Adipose tissue (tissue), 3 donors: Measurements from ENCODE around the gene TBX10. TPM values are rescaled to one million over a fixed set of nuclear protein-coding genes. Genes with fewer than 3 reads are reported as not detected.
"Not testable (repeated sequence)": the region's sequence is repeated elsewhere in the genome, so short reads cannot be mapped to it uniquely, and the experiment has no call there.

Experiments used
- H3K27ac ChIP-seq: one replicate; pipeline ENCODE4 v1.5.1; 2013; ENCODE audit warnings: low read depth, low read length
- WGBS, 3 donors: extraction: QIAGEN DNeasy Blood & Tissue Kit; methylation state at CpG; one replicate each; pipeline ENCODE4 v1.1.7; 2013; 5-methylcytosine and 5-hydroxymethylcytosine counted together
- polyA plus RNA-seq, 3 donors: library from polyadenylated mRNA; stranded (reverse); fragments of 200-250 nt; gene quantifications; one replicate each; pipeline ENCODE4 v1.2.3, GENCODE V29; 2013
- donor health status: healthy with polysubstance abuse.
- donor health status: Bipolar disorder and iron deficiency.
- donor health status: healthy.

Gene TBX10
- polyA plus RNA-seq, 3 donors, result 0.08 to 0.09 TPM; not detected in 1

DNA sequence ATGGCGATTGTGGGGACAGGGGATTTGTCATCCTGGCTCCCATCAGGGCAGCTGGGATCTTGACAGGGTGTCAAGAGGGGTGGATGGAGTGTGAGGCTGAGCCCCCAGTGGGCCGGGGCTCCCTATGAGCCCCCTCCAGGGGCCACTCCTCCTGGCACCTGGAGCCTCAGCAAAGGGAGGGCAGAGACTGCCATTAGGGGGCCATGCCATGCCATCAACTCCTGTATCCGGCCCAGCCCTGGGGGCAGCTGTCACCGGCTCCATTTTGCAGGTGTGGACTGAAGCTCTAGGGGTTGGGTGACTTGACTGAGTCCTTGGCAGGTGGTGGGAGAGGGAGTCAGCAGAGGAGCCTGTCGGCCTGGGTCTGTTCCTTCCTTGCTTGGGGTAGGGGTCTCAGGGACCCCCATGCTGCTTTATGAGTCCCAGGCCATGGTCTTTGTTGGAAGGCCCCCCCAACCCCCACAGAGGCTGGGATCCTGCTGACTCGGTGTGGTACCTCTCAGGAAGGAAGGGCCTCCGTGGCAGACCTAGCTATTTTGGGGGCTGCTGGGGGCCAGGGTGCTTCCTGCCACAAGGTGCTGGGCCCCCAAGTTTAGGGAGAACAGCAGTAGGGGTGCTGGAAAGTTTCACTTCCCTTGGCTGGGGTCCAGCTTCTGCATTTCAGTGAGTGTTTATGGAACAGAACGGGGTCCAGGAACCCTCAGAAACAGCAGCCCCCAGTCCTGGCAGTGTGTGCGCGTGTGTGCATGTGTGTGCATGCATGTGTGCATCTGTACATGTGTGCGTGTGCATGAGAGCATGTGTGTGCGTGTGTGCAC, 9.4 kb upstream of the TBX10 start:
- H3K27ac ChIP-seq, result no peak overlapping the region
- WGBS, 3 donors, result 30 to 80% (median 49%) methylated on average over 12 of the region's 12 CpGs

DNA sequence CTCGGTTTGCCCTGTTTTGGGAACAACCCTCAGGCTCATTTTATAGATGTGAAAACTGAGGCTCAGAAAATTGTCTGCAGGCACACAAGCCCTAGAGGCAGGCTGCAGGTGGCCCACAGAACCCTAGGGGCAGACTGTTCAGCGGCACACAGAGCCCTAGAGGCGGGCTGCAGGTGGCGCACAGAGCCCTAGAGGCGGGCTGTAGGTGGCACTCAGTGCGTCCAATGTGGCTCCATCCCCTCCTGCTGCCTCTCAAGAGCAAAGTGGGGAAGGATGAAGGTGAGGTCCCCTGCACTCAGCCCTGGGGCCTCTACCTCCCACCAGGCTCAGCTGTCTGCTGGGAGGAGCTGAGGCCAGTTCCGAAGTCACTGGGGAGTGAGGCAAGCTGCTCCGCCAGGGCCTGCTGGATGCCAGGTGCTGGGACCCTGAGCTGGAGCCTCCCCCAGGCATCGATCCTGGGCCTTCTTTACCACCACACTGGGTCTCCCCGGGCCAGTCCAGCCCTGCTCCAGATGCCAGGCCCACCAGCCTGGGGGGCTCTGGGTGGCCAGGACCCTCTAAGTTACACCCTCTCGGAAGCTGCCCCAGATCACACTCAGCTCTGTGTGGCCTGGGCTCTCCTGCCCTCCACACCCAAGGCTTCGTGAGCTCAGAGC, 8.7 kb upstream of the TBX10 start:
- WGBS, 3 donors, result 41 to 60% (median 46%) methylated on average over 12 of the region's 12 CpGs
- no peak overlapping the region for H3K27ac ChIP-seq

DNA sequence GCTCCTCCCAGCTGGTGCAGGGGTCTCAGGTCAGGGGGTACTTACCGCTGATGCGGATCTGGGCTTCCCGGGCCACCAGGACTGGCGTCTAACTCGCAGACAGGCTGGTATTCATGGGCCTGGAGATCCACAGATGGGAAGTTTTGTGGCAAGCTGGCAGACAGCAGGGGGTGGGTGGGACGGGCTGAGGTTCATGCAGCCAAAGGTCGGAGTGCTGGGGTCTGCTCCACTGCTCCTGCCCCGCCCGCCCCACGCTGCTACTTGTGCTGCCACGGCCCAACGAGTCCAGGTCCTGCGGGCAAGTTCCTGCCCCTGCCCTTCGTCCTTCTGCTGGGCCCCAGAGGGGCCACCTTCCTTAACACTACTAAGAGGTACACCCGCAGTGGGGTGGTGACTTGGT, 7.9 kb upstream of the TBX10 start:
- no peak overlapping the region for H3K27ac ChIP-seq
- WGBS, 3 donors, result 47 to 82% (median 49%) methylated on average over 15 of the region's 15 CpGs

DNA sequence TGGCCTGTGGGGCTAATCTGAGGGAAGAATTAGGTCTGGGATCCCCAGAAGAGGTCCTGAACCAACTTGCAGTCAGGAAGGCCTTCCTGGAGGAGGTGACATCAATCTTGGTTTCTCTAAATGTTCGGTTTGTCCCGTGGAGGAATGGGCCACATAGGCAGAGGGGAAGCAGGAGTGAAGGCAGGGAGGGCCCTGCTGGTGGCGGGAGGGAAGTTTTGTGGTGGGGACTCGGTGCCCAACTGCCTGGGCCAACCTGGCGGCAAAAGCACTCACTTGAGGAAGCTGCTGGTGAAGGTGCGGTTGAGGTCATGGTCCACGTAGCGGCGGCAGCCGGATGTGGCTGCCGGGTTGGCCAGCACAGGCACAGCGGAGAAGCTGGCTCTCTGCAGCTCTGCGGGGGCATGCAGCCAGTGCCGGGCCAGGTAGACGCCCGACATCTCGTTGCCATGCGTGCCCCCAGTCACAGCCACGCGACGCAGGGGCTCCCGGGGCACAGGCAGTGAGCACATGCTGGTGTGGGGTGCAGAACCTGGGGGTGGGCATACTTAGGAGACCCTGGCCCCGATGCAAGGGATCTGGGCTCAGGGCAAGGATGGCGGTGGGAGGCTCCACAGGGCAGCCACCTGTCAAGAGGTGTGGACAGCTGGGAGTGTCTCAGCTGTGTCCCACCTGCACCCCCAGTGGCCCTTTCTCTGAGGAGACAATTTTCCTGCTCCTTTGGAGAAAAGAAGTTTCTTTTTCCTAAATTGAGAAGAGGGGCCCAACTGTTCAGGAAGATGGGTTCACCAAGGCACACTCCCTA, 7.2 kb upstream of the TBX10 start:
- no peak overlapping the region for H3K27ac ChIP-seq
- 44 to 74% (median 51%) methylated on average over 18 to 24 of the region's 24 CpGs for WGBS, 3 donors

DNA sequence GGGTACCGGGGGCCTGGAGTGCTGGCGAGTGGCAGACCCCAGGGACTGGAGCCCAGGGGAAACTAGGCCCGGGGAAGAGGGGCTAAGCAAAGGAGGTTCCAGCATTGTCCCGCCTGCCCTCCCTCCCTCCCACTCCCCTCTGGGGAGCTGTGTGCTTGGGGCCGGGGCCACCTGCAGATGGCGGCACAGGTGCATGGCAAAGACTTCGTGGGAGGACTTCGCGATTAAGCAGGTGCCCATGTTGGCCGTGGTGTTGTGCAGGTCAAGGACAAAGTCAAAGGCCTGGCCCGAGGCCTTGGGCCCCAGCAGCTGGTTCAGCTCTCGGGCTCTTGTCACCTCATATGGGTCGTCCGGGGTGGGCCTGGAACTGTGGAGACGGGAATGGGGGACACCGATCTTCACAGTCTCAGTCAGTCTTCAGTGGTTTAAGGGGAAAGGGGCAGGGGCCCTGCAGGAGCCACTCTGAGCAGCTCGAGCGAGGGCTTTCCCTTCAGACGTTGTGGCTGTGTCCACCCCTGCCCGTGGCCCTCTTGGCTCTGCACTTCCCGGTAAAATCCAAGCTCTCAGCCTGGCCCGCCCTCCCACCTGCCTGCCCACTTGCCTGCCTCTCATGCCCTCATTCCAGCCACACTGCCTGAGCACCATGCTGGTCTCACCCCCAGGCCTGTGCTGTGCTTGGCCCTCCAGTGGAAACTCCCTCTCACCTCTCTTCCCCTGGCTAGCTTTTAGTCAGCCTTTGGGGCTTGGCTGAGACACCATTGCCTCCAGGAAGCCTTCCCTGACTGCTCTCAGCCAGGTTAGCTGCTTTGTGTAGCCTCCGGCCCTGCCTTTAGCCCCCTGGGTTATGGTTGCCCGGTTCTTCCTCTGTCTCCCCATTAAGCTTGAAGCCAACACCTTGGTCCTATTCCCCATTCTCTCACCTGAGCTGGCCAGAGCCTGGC, 6.2 kb upstream of the TBX10 start:
- 51 to 81% (median 73%) methylated on average over 21 to 24 of the region's 24 CpGs for WGBS, 3 donors
- no peak overlapping the region for H3K27ac ChIP-seq

DNA sequence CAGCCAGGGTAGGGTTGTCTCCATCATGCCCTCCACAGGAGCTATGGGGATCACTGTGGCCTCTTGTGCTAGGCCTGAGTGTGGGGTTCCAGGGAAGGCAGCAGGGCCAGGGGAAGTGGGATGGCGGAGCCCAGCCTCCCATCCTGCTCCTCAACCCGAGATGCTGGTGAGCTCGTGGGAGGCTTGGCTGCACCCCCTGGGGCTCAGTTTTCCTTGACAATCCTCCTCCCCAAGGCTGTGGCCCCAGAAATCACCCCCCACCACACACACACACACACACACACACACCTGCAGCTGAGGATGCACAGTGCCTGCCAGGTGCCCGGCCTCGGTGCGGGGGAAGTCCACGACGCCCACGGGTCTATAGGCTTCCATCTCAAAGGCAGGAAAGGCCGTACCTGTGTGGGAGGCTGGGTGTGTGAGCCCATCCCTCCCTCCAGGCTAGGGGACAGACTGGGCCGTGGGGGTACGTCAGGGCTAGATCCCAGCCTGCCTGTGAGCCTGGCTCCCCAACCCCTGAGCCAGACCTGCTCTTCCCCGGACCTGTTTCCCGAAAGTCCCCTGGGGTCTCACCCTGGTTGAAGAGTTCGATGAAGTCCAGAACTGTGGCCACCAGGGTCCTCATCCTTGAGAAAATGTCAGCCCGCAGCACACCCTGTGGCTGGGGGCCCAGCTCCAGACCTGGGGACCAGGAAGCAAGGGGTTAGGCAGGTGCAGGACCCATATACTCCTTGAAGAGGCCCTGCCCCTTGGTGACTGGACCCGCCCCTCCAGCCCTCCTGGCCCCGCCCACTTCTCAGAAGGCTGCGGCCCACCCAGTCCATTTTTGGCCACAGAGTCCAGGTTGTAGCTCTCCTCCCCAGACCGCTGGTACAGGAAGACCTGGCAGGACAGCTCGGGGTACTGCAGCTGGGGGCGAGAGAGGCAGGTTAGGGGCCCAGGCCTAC, 5.2 kb upstream of the TBX10 start:
- WGBS, 3 donors, result 82 to 91% (median 88%) methylated on average over 22 of the region's 22 CpGs
- H3K27ac ChIP-seq, result no peak overlapping the region

DNA sequence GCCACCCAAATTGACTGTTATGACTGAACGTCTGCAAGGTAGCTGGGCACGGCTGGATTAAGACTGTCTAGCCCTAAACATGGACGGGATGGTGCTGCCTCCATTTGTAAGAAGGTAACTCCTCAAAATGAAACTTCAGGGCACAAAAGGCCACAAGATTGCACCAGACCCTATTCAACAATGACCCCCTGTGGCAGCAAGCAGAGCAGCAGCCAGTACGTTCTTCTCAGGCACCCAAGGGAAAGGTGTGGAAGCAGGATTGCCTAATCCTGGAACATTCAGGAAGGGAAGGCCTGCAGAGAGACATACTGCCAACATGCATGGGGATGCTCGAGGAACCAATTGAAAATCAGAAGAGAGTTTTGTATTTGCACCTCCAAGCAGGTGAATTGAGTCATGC, 4.5 kb upstream of the TBX10 start:
- no peak overlapping the region for H3K27ac ChIP-seq
- WGBS, 3 donors, result 80 to 91% (median 91%) methylated on average over 5 of the region's 5 CpGs

DNA sequence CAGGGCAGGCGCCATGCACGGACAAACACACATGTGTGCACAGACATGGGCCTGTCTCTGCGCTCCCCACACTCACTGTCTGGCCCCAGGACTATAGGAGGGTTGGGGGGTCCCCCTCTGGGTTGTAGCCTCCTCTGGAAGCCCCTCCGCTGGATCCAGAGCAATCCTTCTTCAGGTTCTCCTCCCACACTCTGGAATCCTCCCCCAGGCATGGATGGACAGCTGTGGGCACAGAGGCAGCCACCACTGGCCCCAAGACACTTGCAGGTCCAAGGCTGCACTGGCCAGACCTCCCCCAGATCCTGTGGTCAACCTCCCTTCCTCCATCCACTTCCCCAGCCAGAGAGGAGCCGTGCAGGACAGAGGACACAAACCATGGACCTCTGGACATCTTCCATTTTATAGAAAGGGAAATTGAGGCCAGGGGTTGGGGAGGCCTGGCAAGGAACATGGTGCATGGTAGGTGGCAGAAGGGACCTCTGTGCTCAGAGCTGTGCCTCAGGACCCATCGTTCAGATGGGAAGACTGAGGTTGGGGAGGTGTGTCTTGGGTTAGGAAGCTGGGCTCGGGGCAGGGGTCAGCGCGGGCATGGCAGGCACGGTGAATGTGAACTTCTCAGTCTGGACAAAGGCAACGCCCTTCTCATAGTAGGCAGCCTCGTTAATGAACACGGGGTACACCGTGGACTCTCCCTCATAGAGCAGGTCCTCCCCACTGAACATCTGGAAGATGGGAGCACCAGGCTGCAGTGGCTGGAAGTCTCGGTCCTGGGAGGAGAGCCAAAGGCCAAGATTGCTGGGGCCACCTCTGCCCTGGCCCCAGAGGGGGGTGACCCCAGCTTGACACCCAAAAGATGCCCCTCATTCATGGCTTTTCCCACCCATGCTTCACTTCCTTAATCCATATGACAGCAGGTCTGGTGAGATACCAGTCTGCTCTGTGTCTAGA, 2.9 kb upstream of the TBX10 start:
- no peak overlapping the region for H3K27ac ChIP-seq
- WGBS, 3 donors, result 86 to 92% (median 89%) methylated on average over 15 of the region's 15 CpGs

DNA sequence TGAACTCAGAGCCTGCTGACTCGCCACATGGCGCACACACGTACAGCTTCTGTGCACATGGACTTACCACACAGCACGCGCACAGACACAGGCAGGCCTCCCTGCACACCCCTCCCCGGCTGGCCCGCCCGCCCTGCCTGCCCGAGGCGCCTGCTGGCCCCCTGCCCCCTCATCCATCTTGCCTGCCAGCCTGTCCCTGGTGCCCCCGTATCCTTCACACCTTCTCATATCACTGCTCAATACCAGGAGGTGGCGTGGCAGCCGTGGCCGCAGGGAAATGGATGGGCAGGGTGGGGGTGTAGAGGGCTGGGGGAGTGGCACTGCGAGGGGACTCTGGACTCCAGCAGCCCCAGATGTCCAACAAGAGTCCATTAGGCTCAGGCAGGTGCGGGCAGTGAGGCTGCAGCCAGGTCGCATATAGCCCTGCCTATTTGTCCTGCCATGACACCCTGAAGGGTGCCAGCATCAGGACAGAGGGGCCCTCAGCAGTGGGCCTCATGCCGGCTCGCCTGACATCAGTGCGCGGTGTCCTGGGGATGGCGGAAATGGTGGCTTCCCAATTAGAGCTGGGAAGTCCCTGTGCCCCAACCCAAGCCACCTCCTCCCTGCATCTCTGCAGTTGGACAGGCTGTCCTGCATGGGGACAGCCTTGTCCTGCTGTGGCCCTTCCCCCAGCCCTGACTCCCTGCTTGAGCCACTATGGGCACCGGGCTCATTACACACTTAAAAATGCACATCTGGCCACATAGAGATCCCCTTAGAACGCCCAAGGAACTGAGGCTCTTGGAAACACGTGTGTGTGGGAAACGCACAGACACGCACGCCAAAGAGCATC, 2.0 kb upstream of the TBX10 start:
- 81 to 87% (median 82%) methylated on average over 28 of the region's 28 CpGs for WGBS, 3 donors
- H3K27ac ChIP-seq, result no peak overlapping the region

DNA sequence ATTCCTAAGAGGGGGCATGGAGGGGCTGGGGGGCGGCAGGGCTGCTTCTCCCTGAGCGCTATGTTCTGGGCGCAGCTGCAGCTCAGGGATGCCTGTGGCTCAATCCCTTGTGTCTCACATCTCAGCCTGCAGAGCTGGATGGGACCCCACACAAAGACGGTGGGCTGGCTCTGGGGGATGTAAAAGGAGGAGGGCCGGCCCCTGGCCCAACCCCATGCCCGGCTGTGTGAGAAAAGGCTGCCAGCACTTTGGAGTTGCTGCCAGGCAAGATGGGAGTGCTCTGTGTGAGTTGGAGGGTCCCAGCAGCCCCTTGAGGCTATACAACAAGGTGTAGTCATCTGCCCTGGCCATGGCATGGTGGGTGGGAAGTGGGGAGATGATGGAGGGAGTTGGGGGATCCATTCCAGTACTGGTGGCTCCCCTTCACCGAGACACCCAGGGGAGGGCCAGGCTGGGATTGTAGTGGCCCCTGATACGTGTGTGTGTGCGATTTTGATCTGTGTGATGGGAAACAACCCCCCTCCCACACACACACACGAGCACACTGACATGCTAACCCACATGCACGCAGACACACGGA, 1.3 kb upstream of the TBX10 start:
- no peak overlapping the region for H3K27ac ChIP-seq
- WGBS, 3 donors, result 64 to 78% (median 67%) methylated on average over 11 to 12 of the region's 12 CpGs

DNA sequence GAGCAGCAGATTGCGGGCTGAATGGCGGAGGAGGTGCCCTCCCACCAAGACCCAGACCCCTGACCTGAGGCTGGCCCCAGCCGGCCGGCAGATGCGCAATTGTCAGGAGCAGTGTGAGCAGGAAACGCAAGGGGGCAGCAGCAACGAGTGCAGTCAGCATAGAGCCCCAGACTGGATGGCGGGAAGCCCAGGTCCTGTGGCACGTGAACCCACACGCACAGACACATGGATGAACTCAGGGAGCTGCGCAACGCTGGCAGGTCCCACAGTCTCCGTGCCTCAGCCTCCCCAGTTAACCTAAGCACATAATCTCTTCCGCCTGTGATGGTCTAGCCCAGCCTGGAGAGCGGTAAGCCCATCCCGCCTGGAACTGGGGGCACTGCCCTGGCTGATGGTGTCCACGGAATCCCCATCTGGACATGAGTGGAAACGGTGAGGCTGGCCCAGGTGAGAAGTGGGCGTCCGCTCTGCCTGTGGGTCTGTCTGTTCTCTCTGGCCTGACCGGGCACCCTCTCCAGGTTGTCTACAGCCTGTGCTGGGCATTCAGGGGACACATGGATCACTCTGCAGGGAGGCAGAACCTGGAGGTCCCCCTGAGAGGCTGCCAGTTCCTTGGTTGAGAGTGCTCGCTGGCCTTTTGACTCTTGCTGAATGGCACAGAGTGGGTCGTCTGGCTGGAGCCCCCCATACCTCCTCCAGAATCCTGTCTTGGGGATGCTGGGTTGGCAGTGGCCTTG, 626 bp upstream of the TBX10 start:
- H3K27ac ChIP-seq, result no peak overlapping the region
- WGBS, 3 donors, result 45 to 52% (median 46%) methylated on average over 22 to 23 of the region's 23 CpGs

DNA sequence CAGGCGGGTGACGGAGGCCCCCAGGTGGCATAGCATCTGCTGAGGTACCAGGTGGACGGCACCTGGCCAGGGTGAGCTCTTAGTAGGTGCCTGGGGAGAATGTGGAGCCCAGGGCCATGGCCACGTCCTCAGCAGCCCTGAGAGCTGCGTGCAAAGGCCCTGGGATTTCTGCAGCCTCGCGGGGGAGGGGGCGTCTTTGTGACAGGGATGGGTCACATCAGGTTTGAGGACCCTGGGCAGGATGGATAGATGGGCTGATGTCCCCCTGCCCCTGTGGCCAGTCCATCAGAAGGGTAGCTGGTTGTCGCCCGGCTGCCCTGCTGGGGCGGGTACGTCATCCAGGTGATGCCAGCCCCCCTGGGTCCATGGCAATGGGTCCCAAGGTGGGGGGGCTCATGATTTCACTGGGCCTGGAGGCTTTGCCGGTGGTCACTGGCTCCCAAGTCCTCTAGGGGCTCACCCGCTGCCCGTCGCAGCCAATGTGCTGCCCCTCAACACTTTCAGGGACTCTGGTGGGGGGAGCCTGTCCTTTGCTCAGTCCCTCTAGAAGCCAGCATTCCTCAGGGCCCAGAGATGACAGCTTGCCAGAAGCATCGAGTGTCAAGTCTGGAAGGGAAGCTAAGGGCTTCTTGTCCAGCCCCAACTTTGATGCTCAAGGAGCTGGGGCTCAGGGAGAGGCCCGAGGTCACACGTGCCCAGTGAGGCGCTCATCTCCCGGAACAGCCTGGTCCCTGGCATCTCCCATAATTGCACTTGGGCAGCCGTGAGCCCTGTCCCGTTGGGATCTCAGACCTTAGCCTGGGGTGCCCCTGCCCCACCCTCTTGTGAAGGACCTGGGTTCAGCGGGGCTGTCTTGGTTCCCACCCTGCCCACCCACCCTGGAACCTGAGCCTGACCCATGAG, 777 bp downstream of the TBX10 start:
- 86 to 88% (median 87%) methylated on average over 21 to 24 of the region's 24 CpGs for WGBS, 3 donors
- H3K27ac ChIP-seq, result no peak overlapping the region

DNA sequence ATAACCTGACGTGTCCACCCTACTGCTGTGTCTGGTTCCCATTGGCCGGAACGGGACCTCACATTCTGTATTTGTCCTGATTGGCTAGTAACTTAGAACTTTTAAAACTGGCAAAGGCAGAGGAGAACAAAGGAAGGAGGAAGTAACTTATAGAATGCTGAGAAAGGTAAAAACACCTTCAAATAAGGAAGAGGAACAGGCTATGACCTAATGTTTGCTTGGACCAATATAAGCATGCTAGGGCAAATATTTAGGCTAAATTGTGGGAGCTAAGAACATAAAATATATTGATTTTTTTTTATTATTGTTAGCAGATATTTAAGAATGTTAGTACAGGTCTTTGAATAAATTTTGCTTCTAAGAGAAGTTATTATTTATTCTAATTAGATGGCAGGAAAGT, 2.1 kb downstream of the TBX10 start:
- H3K27ac ChIP-seq, result not testable (repeated sequence)
- WGBS, 3 donors, result 84 to 91% (median 86%) methylated on average over 3 of the region's 3 CpGs
